Activated T-cell treated with anti-CD3 and anti-CD28 coated beads, Interleukin-2, amount 50 U/mL, for 48 hours (primary cell): ENCODE measurements around the gene PRKACA.

Source experiments
- DNase-seq, 2 experiments: peaks; one replicate each; pipeline ENCODE4 v3.0.0-alpha.2; 2020

PRKACA gene

DNA sequence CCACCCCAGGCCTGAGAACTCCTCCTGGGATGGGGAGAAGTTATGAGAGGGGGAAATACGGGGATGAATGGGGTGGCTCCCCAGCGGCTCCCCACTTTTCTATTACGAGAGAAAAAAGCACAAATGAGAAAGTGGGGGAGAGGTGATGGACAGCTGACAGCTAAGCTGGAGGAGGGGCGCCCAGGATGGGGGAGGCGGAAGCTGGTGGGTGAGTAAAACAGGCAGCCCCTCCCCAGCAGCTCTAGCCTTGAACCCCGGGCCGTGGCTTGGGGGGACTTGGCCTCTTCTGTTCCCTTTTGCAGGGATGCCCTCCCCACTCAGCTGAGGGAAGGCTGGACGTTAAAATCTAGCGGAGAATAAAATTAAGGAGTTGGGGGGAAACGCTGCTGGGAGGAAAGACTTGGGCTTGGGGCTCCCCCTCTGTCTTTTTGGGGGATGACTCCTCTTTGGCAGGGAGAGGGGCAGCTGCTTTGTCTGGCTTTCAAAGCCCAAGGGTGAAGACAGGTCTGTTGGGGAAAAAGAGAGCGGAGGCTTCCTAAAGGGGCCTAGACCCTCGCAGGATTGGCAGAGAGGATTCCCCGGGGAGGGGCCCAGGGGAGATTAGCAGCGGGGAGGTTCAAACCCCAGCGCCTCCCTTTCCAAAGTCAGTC is 25.6 kb downstream of the PRKACA start:
- DNase-seq = no peak

DNA sequence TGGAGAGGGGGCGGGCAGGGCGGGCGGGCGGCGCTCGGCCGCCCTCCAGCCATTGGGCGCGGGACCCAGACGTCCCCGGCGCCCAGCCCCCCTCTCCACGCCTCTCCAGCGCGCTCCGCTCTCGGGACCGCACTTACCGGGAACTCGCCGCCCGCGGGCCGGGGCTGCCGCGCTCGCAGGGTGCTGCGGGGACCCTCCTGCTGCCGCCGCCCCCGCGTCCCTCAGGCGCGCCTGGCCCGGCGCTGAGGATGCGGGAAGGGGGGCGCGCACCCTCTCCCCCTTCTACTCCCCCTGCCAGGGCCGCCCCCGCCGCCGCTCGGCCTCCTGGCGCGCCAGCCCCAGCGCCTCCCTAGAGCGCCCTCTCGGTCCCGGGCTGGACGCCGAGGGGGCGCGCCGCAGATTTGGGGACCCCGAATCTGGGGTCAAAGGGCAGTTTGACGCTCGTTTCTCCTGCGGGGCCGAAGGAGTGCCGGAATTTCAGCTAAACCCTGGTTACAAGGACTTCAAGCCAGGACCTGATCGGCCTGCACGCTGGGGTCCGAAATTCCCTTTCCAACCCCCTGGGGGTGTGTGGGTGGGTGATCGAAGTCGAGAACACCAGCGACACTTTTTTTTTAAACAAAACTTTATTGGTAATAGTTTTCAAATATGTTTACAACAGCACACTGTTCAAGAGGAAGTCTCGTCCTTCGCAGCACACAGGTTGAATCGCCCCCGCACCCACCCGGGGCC is 26.3 kb downstream of the PRKACA start:
- peak; percentile 81 to 87 for DNase-seq

DNA sequence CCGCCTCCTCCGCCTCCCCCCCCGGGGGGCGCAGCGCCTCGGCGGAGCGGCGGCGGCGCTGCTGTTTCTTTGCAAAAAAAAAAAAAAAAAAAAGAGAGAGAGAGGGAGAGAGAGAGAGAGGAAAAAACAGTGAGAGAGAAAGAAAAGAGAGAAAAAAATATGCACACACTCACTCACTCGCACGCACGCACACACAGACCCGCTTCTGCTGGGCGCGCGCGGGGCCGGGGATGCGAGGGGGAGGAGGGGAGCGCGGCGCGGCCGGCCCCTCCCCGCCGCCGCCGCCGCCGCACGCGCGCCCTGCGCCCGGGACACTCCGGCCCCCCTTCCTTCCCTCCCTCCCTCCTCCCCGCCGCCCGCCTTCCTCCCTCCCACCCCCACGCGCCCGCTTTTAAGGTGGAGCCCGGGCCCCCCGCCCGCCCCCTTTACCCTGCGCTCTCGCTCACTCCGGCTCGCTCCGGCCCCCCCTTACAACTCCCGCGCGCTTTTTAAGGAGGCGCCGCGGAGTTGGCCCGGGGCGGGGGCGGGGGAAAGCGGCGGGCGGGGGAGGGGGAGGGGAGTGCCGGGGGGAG is 27.0 kb downstream of the PRKACA start, which contains the start of gene SAMD1:
Gene SAMD1 (minus strand): TSS at position 243 of the 572 bp plus-strand sequence.
- peak in 1 of 2 experiments; percentile 83 for DNase-seq

DNA sequence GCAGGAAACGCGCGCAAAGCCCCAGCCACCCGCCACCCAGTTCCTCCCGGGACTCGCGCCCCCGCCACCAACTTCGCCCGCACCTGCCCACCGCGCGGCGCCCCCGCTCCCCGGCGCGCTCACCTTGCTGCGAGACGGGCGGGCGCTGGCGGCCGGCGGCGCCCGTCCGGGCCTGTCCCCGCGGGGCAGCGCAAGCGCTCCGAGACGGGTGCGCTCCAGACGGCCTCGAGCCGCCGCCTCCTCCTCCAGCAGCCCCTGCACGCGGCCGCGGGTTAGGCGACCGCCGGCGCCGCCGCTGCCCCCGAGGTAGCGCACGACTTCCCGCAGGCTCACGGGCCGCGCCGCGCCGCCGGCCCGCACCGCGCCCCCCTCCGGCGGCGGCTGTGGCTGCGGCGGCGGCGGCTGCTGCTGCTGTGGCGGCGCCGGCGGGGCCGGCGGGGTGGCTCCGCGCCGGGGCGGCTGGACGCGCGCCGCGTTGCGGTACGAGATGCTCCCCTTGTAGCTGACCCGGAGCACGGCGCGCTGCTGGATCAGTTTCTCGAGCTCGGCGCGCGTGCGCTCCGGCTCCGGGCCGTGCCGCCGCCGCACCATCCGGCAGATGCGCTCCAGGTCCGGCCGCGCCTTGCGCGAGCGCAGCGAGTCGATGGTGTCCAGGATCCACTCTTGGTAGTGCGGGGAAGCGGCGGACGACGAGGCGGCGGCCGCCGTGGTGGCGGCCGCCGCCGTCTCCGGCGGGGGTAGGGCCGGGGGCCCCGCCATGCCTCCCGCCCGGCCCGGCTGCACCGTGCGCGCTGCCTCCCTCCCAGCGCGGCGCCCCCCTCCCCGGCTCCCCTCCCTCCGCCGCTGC is 27.7 kb downstream of the PRKACA start:
- peak; percentile 69 to 73 for DNase-seq

DNA sequence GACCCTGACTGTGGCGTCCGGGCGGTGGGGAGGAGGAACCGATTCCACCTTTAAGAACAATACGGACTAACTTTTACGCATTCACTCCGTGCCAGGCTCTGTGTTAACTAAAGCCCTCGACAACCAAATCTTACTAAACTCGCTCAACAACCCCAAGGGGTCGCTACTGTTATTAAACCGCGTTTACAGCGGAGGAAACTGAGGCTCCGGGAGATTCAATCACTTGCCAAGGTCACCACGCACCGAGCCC is 28.2 kb downstream of the PRKACA start:
- DNase-seq = no peak

DNA sequence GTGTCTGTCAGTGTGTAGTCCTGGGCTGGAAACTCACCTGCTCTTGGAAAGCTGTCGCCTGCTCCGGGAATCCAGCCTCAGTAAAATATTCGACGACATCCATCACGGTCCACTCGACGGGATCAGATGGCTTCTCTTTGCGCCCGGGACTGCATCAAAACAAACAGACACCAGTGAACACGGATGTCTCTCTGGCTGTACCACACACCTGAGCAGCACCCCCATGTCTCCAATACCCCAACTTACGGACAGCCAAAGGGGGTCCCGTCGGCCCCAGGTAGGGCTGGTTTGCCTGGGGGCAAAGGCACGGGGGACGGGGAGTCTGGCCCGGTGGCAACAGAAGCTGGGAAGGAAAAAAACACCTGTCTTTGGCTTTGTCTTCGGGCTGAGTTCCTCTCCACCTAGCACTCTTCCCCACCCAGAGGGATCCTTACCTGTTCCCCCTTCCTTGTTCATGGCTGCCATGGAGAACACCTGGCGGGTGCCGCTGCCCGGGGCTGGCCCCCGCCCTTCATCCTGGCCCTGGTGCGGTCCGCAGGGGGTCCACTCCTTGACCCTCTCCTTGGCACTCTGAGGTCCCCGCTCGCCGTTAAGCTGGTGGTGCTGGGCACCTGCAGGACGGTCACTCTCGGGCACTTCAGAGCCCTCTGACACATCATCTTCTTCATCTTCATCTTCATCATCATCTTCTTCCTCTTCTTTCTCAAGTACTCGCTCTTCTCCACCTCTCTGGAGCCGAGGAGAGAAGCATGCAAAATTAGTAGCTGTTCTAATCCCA is 28.7 kb downstream of the PRKACA start:
- no peak for DNase-seq

DNA sequence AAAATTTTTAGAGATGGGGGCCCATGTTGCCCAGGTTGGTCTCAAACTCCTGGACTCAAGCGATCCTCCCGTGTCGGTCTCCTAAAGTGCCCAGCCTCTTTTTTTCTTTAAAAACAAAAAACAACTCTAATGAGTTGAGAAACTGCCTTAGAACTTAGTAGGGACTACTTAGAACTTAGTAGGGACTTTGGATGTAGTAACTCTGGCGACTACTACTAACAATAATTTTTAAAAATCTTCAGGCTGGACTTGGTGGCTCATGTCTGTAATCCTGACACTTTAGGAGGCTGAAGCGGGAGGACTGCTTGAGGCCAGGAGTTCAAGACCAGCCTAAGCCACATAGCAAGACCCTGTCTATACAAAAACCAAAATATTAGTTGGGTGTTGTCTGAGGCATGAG is 31.5 kb downstream of the PRKACA start:
- DNase-seq = no peak

DNA sequence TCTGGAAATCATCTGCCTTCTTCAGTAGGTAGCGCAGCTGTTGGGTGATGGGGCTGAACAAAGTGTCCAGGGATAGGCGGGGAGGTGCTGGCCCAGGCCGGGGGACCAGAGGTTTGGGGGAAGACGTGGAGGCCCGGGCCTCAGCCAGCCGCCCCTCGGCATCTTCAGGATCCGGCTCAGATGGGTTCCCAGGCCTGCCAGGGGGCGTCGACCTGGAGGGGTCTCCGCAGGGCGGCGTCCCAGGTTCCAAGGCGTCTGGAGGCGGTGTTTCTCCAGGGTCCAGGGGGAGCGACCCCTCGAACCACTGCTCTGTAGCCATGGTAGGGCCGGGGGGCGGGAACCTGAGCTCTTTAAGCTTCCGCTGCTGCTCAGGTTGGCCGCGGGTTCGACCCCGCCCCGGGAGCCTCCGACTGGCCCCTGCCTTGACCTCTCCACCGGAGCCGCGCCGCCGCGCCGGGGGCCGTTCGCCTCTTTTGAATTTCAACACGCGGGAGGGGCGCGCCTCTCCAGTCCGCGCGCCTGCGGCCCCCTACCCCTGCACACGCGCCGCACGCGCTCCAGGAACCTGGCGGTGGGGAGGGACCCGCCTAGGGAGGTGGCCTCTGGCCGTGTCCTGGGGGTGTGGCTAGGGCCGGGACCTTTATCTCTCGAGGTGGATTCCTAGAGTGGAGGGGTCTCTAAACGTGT is 32.1 kb downstream of the PRKACA start, which contains the start of gene C19orf67:
Gene C19orf67 (minus strand): TSS at position 475 of the 687 bp plus-strand sequence. CDS start 156 bp downstream, at position 319.
- DNase-seq = no peak

DNA sequence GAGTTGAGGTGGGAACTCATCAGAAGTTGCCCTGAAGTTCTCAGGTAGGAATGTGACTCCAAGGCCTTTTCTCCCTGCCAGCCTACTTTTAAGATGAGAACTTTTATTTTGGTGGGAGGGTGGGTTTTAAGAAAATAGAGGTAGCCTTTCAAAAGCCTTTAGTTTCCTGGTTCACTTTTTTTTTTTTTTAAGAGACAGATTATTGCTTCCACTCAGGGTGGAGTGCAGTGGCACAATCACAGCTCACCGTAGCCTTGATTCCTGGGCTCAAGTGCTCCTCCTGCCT is 34.9 kb downstream of the PRKACA start:
- no peak for DNase-seq

DNA sequence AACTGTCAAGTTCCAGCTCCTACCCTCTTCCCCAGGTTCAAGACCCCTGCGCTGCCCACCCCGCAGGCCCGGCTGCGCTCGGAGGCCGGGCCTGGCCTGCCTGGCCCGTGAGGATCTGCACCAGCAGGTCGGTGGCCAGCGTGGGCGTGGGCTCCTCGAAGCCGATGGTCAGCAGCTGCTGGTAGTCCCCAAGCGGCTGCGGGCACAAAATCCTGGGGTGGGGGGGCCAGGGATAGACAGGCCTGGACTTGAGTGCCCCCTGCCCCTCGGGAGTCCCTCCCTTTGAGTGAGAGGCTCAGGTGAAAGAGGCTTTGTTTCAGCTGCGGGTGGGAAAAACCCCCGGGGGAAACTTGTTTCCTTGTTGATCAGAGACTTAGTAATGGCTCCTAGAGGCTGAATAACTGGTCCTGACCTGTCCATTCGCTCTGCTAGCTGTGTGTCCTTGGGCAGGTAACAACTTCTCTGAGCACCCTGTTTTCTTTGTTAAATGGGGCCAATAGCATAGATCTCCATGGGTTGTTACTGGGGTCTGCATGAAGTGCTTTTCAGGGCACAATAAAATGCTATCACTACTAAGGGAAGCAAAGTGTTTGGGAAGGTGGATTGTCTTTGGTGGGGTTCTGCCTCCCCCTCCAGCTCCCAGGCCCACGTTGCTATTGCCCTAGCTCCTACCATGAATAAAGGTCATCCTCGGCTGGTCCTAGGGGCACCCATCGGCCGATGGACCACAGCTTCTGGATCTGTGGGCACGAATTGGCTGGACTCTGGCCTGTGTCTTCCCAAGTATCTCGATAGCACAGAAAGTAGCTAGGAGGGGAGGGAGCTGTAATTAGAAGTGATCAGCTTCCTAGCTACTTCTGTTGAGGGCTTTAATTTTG is 35.5 kb downstream of the PRKACA start:
- DNase-seq = peak; percentile 38 to 50

DNA sequence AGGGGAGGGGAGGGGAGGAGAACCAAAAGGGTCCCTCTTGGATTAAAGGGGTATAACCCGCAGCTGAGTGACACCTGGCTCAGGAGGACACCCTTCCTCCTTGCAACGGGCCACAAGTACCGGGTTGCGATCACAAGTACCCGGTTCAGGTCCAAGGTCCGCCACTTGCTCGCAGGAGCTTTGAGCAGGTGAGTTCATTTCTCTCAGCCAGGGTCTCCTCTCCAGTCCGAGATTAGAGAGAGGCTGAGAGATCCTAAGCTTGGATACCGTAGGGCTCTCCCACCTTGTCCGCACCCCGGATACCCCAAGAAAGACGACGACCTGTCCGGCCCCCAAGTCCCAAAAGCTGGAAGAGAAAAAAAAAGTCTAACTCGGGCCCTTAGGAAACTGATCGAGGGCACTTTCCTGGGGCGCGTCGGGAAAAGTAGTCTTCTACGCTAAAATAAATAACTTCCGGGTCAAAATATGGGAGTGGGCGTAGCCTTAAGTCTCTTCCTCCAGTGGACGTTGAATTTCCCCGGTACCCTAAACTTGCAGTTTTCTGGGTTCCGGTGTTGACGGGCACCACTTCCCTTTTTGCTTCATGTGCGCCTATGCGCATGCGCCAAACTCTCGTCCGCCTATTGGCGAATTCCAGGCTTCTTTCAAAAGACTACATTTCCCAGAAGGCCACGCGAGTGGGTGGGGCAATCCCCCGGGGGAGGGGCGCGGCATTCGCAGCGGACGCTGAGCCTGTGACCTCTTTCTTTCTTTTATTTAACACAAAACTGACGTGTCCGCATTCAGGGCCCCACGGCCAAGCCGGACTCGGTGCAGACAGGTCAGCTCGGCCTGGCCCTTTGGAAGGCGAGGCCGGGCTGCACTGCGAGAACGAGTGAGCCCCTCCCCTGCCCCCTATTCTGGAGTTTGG is 36.4 kb downstream of the PRKACA start:
- DNase-seq = peak; percentile 99

DNA sequence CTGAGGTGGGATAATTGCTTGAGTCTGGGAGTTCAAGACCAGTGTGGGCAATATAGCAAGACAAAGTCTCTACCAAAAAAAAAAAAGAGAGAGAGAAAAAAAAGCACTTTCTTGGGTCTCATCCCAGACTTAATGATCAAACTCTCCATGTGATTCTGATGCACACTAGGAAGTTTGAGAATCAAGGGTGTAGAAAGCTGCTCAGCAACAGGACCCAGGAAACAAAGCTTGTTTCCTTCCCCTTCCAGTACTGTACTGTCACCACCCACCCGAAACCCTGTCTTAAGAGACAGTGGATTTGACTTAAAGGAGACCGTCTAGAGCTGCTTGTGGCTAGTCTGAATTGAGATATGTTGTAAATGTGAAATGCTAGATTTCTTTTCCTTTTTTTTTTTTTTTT is 39.2 kb downstream of the PRKACA start:
- DNase-seq = no peak

DNA sequence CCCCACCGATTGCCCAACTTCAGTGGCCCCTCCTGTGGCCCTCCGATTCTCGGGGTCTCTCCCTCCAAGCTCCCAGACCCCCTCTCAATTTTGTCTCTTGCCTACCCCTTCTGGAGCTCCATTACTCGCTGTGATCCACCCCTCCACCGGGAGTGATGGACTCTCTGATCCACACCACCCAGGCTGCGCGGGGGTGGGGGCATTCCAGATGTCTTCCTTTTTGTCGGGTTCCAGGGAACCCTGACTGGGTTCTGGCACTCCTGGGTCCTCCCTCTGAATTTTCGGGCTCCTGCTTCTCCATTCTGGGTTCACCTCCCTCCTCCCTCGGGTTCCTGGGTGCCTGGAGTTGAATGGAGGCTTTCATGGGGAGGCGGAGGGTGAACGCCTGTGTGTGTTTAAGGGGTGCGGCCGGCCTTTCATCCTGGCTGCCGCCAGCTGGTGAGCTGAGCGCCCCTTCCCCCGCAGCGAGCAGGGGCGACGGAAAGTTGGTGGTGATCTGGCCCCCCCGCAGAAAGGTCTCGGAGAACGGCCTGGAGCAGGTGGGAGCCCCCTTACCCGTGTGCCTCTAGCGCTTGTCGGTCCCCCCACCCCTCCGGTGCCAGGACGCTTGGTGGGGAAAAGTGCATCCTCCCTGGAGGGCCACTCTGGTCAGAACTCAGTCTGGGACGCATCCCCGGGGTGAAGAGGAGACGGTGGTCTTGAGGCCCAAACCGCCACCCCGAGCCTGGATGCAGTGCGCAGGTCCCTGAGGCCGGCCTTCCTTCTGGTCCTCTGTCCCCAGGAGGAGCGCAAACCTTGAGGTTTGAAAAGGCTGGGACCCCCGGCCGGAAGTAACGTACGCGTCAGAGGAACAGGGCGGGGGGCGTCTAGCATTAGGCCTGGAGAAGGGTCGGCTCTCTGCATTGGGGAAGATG is 43.4 kb downstream of the PRKACA start:
- peak; percentile 74 for DNase-seq

DNA sequence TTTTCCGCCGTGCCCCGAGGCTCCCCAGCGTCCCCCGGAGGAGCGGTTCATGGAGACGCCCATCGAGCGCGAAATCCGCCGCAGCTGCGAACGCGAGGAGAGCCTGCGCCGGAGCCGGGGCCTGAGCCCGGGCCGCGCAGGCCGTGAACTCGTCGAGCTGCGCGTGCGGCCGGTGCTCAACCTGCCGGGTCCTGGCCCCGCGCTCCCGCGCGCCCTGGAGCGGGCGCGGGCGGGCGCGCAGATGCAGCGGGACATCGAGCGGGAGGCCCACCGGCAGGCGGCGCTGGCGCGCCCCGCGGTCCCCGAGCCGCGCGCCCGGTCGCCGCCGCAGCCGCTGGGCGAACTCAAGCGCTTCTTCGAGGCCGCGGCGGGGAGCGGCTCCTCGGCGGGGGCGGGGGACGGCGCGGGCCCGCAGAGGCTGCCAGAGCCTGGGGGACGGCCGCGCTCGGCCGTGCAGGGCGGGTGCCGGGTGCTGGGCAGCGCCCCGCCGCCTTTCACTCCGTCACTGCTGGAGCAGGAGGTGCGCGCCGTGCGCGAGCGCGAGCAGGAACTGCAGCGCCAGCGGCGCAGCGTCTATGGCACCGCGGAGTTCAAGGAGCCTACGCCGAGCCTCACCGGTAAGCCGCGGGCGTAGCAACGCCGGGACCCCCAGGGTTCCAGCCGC is 44.2 kb downstream of the PRKACA start:
- peak; percentile 82 to 88 for DNase-seq

DNA sequence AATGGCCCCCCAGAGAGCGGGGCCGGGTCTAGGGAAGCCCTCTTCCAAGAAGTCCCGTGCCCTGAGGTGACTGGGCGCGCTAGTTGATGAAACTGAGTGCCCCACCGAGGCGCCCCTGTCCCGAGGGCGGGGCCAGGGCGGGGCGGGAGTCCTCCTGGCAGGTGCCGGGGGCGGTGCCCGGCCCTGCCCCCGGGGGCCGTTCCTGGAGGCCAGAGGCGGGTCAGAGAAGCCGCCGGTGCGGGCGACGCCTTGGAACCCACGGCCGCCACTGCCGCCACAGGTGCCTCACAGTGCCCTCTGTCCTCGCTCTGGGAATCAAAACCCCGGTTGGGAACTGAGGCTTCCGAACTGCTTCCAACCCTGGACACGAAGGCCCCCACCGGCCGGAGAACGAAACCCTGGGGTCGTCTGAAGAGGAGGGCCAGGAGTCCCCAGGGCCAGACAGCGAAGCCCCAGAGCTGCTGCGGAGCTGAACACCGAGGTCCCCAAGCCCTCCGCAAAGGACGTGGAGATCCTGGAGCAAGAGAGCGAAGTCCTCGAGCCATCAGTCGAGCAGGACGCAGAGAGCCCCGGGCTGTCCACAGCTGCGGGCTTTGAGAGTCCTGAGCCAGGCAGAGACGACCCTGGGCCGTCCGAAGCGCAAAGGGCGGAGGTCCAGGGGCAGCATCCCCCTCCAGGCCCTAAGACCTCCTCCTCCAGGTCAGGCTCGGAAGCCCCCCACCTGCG is 44.9 kb downstream of the PRKACA start, which contains the start of gene MISP3:
Gene MISP3 (plus strand): TSS at position 252 of the 726 bp plus-strand sequence. CDS start 524 bp downstream, outside the sequence.
- DNase-seq = peak; percentile 66 to 73

DNA sequence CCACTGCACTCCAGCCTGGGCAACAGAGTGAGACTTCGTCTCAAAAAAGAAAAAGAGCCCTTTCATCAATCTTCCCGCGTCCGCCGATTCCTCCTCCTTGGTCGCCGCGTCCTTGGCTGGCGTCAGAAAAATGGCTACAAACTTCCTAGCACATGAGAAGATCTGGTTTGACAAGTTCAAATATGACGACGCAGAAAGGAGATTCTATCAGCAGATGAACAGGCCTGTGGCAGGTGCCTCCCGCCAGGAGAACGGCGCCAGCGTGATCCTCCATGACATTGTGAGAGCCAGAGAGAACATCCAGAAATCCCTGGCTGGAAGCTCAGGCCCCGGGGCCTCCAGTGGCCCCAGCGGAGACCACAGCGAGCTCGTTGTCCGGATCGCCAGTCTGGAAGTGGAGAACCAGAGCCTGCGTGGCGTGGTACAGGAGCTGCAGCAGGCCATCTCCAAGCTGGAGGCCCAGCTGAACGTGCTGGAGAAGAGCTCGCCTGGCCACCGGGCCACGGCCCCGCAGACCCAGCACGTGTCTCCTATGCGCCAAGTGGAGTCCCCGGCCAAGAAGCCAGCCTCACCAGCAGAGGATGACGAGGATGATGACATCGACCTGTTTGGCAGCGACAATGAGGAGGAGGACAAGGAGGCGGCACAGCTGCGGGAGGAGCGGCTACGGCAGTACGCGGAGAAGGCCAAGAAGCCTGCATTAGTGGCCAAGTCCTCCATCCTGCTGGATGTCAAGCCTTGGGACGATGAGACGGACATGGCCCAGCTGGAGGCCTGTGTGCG is 47.1 kb downstream of the PRKACA start:
- DNase-seq = no peak

DNA sequence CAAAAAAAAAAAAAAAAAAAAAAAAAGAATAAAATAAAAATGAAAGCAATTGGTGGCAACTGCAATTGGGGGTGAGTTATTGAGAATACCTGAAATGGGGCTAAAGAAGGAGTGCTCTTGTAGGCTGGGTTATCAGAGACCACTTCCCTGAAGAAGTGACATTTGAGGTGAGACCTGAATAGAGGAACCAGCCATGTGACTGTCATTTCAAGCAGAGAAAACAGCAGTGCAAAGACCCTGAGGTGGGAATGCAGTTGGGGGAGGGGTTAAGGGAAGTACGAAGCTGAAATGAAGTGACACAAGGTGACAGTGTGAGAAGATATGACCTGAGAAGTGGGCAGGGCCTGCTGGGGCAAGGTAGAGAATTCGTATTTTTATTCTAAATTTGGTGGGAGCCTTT is 51.4 kb downstream of the PRKACA start:
- DNase-seq = no peak
